Liver (tissue), 9 donors: ENCODE measurements around the gene MARK2. TPM values are rescaled to one million over a fixed set of nuclear protein-coding genes. Genes with fewer than 3 reads are reported as not detected.

Source experiments
- DNase-seq: peaks from one replicate; pipeline ENCODE4 v3.0.0-alpha.2; 2017; ENCODE audit warnings: low spot score
- H3K27ac ChIP-seq, 2 donors: one replicate each; pipeline ENCODE4 v1.7.0; 2013; ENCODE audit warnings: inconsistent platforms in 2 of 2, low read length in 2 of 2, control low read depth in 1 of 2, low read depth in 1 of 2, mild to moderate bottlenecking in 1 of 2
- H3K27me3 ChIP-seq, 4 donors: one replicate each; pipeline versions ENCODE4 v1.6.1 to v1.7.0; 2013; ENCODE audit warnings: low read length in 3 of 4, inconsistent platforms in 1 of 4, mild to moderate bottlenecking in 1 of 4, moderate library complexity in 1 of 4; ENCODE audit not compliant: control insufficient read depth in 4 of 4, insufficient read depth in 4 of 4
- H3K36me3 ChIP-seq, 4 donors: one replicate each; pipeline versions ENCODE4 v1.6.1 to v1.7.0; 2013; ENCODE audit warnings: low read length in 3 of 4, mild to moderate bottlenecking in 3 of 4, low read depth in 1 of 4, moderate library complexity in 1 of 4; ENCODE audit not compliant: control insufficient read depth in 4 of 4, insufficient read depth in 3 of 4
- H3K4me1 ChIP-seq, 4 donors: one replicate each; pipeline versions ENCODE4 v1.6.1 to v1.7.0; 2013; ENCODE audit warnings: low read length in 3 of 4, mild to moderate bottlenecking in 3 of 4, moderate library complexity in 1 of 4; ENCODE audit not compliant: control insufficient read depth in 4 of 4, insufficient read depth in 4 of 4
- H3K4me3 ChIP-seq, 3 donors: one replicate each; pipeline versions ENCODE4 v1.6.1 to v1.7.0; 2013; ENCODE audit warnings: low read length in 3 of 3, control low read depth in 1 of 3, low read depth in 1 of 3, mild to moderate bottlenecking in 1 of 3
- H3K9ac ChIP-seq, 2 donors: one replicate each; pipeline ENCODE4 v1.7.0; 2013; ENCODE audit warnings: low read length in 2 of 2, mild to moderate bottlenecking in 2 of 2, moderate library complexity in 2 of 2, control low read depth in 1 of 2, low read depth in 1 of 2
- H3K9me3 ChIP-seq, 4 donors: one replicate each; pipeline versions ENCODE4 v1.6.1 to v1.7.0; 2013; ENCODE audit warnings: low read length in 3 of 4; ENCODE audit not compliant: control insufficient read depth in 4 of 4
- ATF3 ChIP-seq: IDR thresholded peaks from 2 replicates; pipeline ENCODE4 v1.6.1; 2016; ENCODE audit warnings: antibody characterized with exemption
- EGR1 ChIP-seq, 2 donors: IDR thresholded peaks; 2 replicates each; pipeline ENCODE4 v1.6.1; 2016 to 2018; ENCODE audit warnings: antibody characterized with exemption in 2 of 2, low read depth in 2 of 2
- FOXA1 ChIP-seq: IDR thresholded peaks from 2 replicates; pipeline ENCODE4 v1.6.1; 2016; ENCODE audit warnings: antibody characterized with exemption
- FOXA2 ChIP-seq: IDR thresholded peaks from 2 replicates; pipeline ENCODE4 v1.6.1; 2016; ENCODE audit warnings: antibody characterized with exemption
- GABPA ChIP-seq, 2 donors: IDR thresholded peaks in 1 of 2; conservative IDR thresholded peaks in 1 of 2; 2 replicates each; pipeline ENCODE4 v1.6.1; 2016; ENCODE audit warnings: antibody characterized with exemption in 2 of 2, mild to moderate bottlenecking in 1 of 2, moderate library complexity in 1 of 2
- HNF4A ChIP-seq, 2 donors: conservative IDR thresholded peaks; 2 replicates each; pipeline ENCODE4 v1.6.1; 2016; ENCODE audit warnings: antibody characterized with exemption in 2 of 2, mild to moderate bottlenecking in 2 of 2
- HNF4G ChIP-seq: IDR thresholded peaks from 2 replicates; pipeline ENCODE4 v1.6.1; 2016; ENCODE audit warnings: antibody characterized with exemption
- JUND ChIP-seq, 2 donors: IDR thresholded peaks; 2 replicates each; pipeline ENCODE4 v1.6.1; 2016; ENCODE audit warnings: antibody characterized with exemption in 2 of 2
- MAX ChIP-seq: IDR thresholded peaks from 2 replicates; pipeline ENCODE4 v1.6.1; 2016; ENCODE audit warnings: antibody characterized with exemption
- RAD21 ChIP-seq, 2 donors: IDR thresholded peaks; 2 replicates each; pipeline ENCODE4 v1.6.1; 2016; ENCODE audit warnings: antibody characterized with exemption in 2 of 2, mild to moderate bottlenecking in 2 of 2
- RXRA ChIP-seq, 2 donors: IDR thresholded peaks; 2 replicates each; pipeline ENCODE4 v1.6.1; 2017 to 2018; ENCODE audit warnings: antibody characterized with exemption in 2 of 2, mild to moderate bottlenecking in 1 of 2
- SP1 ChIP-seq: IDR thresholded peaks from 2 replicates; pipeline ENCODE4 v1.6.1; 2018; ENCODE audit warnings: antibody characterized with exemption, mild to moderate bottlenecking
- TAF1 ChIP-seq: conservative IDR thresholded peaks from 2 replicates; pipeline ENCODE4 v1.6.1; 2016; ENCODE audit warnings: antibody characterized with exemption, mild to moderate bottlenecking
- YY1 ChIP-seq: IDR thresholded peaks from 2 replicates; pipeline ENCODE4 v1.6.1; 2016; ENCODE audit warnings: antibody characterized with exemption, mild to moderate bottlenecking
- WGBS: extraction: QIAGEN DNeasy Blood & Tissue Kit; methylation state at CpG from one replicate; pipeline ENCODE4 v1.1.7; 2013; 5-methylcytosine and 5-hydroxymethylcytosine counted together
- polyA plus RNA-seq, 2 donors: library from polyadenylated mRNA; stranded (reverse) in 1 of 2; unstranded in 1 of 2; fragments of 200-250 nt in 1 of 2; fragments of >200 nt in 1 of 2; fragmentation: Nextera tagmentation in 1 of 2; extraction: Ambion mirVana in 1 of 2; gene quantifications; one replicate each; pipeline versions ENCODE4 v1.2.1 to v1.2.3, GENCODE V29; 2013 to 2015
- total RNA-seq, 2 donors: library from RNA; depleted of rRNA; stranded (reverse); fragments of >200 nt; gene quantifications; one replicate each; pipeline ENCODE4 v1.2.3, GENCODE V29; 2014
- TF ChIP-seq, protein P1 (sequence below): IDR thresholded peaks from 2 replicates; pipeline ENCODE4 v1.6.1; 2016; ENCODE audit warnings: antibody characterized with exemption, mild to moderate bottlenecking
- donor health status: healthy.
- donor health status: healthy.
- donor health status: healthy.
- donor health status: healthy.
- donor health status: healthy.

Gene MARK2
- total and polyA plus RNA-seq, 4 donors: 3.4 to 11.6 (median 8.0) TPM

DNA sequence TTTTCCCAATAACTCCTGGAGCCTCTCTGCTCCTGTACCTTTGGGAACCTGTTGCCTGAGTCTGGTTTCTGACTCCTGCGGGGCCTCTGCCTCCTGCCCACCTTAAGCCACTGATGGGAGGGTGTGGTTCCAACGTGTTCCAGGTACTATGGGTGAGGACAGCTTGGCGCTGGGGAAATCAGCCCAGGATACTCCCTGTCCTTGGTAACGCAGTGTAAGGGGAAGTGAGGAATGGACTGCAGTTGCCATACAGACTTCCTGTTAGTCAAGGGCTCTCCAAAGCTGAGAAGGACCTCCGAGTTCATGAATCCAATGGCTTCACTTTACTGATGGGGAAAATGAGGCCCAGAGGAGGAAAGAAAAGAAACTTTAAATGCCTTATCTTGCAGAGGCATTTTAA is 1.2 kb upstream of the MARK2 start:
- H3K4me3 ChIP-seq: no peak overlapping the region
- peak overlapping the region; percentile 73 to 90 for H3K9ac ChIP-seq
- no peaks in the 10 kb centered on the region for H3K36me3 ChIP-seq
- no peak for DNase-seq
- TF ChIP-seq EGR1 (IDR thresholded peaks at IDR 0.05; ENCODE audit: low read depth in 2 of 2) (no peak), SP1 (no peak), FOXA2 (no peak), HNF4G (no peak), HNF4A (conservative IDR thresholded peaks at IDR 0.05) (no peak), FOXA1 (no peak), GABPA (IDR thresholded peaks at IDR 0.05 in 1 of 2, conservative IDR thresholded peaks at IDR 0.05 in 1 of 2) (no peak), MAX (no peak), ATF3 (no peak)
- TF ChIP-seq, protein P1, sequence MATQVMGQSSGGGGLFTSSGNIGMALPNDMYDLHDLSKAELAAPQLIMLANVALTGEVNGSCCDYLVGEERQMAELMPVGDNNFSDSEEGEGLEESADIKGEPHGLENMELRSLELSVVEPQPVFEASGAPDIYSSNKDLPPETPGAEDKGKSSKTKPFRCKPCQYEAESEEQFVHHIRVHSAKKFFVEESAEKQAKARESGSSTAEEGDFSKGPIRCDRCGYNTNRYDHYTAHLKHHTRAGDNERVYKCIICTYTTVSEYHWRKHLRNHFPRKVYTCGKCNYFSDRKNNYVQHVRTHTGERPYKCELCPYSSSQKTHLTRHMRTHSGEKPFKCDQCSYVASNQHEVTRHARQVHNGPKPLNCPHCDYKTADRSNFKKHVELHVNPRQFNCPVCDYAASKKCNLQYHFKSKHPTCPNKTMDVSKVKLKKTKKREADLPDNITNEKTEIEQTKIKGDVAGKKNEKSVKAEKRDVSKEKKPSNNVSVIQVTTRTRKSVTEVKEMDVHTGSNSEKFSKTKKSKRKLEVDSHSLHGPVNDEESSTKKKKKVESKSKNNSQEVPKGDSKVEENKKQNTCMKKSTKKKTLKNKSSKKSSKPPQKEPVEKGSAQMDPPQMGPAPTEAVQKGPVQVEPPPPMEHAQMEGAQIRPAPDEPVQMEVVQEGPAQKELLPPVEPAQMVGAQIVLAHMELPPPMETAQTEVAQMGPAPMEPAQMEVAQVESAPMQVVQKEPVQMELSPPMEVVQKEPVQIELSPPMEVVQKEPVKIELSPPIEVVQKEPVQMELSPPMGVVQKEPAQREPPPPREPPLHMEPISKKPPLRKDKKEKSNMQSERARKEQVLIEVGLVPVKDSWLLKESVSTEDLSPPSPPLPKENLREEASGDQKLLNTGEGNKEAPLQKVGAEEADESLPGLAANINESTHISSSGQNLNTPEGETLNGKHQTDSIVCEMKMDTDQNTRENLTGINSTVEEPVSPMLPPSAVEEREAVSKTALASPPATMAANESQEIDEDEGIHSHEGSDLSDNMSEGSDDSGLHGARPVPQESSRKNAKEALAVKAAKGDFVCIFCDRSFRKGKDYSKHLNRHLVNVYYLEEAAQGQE: no peak
- WGBS: 49% methylated on average over 5 of the region's 5 CpGs
- H3K27me3 ChIP-seq: no peaks in the 10 kb centered on the region
- peaks cover 6 to 41% (median 37%) of the 10 kb centered on the region in 4 donors for H3K4me1 ChIP-seq
- H3K9me3 ChIP-seq: no peaks in the 10 kb centered on the region
- peak overlapping the region; percentile 79 to 85 for H3K27ac ChIP-seq

DNA sequence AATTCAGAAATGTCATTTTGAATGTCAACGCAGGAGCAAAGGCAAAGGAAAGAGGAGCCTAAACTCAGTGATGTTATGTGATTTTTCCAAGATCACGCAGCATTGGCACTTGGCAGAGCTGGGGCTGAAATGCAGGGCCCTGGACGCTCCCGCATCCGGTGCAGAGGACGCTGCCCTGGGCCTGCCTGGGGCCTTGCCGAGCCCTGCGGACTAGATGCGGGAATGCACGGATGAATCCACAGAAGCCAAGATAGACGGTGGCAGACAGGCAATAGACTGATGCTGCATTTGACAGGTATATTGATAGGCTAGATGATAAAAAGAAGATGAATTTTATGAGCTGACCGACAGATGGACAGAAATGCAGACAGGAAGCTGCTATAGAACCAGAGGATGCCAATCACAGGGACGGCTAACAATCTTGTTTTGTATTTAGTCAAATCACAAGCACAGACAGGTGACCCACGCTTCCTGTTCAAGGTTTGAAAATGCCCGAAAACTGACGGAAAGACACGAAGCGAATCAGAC is 696 bp upstream of the MARK2 start:
- 12% methylated on average over 18 of the region's 18 CpGs for WGBS
- no peak for TF ChIP-seq YY1
- TF ChIP-seq JUND (IDR thresholded peaks at IDR 0.05): no peak
- no peak for TF ChIP-seq ATF3
- TF ChIP-seq, protein P1: no peak
- no peak for TF ChIP-seq SP1
- no peak for TF ChIP-seq TAF1
- TF ChIP-seq HNF4A (conservative IDR thresholded peaks at IDR 0.05): peak in 1 of 2 donors; percentile 35
- peak in 1 of 2 donors; percentile 9 for TF ChIP-seq RAD21 (IDR thresholded peaks at IDR 0.05)
- TF ChIP-seq EGR1 (IDR thresholded peaks at IDR 0.05; ENCODE audit: low read depth in 2 of 2): no peak
- TF ChIP-seq RXRA (IDR thresholded peaks at IDR 0.05): no peak
- no peak for TF ChIP-seq FOXA1
- TF ChIP-seq FOXA2: no peak
- H3K27ac ChIP-seq: peak overlapping the region; percentile 79 to 85
- no peaks in the 10 kb centered on the region for H3K9me3 ChIP-seq
- H3K4me1 ChIP-seq: peaks cover 6 to 45% (median 40%) of the 10 kb centered on the region in 4 donors
- no peak for DNase-seq
- H3K4me3 ChIP-seq: peak overlapping the region in 2 of 3 donors; percentile 1 to 93
- peak overlapping the region; percentile 73 to 90 for H3K9ac ChIP-seq
- H3K27me3 ChIP-seq: no peaks in the 10 kb centered on the region
- no peaks in the 10 kb centered on the region for H3K36me3 ChIP-seq
